GM11168 (cell line): ENCODE results near the gene FAM193A.
"Not testable (repeated sequence)": the region's sequence is repeated elsewhere in the genome, so short reads cannot be mapped to it uniquely, and the experiment has no call there.

Experiments used
- in situ Hi-C: fragments of 300-500 bp; cut with MboI; formaldehyde crosslinking; loops from one replicate; pipeline ENCODE4 v1.12.0; 2022; ENCODE audit warnings: low sequenced_read_pairs; ENCODE audit not compliant: unreplicated experiment

FAM193A gene

GRCh38 chr4:2647403-2648158 is 111.1 kb downstream of the FAM193A start:
- in situ Hi-C loops: no loop called here

GRCh38 chr4:2648159-2648814 is 111.8 kb downstream of the FAM193A start:
- in situ Hi-C loops: no loop called here

- in situ Hi-C loops: no loop called here
Measured at GRCh38 chr4:2649604-2650114, 113.2 kb downstream of the FAM193A start.

- in situ Hi-C loops: no loop called here
Measured at GRCh38 chr4:2650276-2650675, 113.8 kb downstream of the FAM193A start.

GRCh38 chr4:2651546-2651945 is 115.1 kb downstream of the FAM193A start:
- in situ Hi-C loops: no loop called here

GRCh38 chr4:2651998-2652397 is 115.6 kb downstream of the FAM193A start:
- in situ Hi-C loops: no loop called here

- in situ Hi-C loops: no loop called here
Measured at GRCh38 chr4:2652415-2653160, 116.1 kb downstream of the FAM193A start.

- in situ Hi-C loops: no loop called here
Measured at GRCh38 chr4:2660596-2661211, 124.3 kb downstream of the FAM193A start.

GRCh38 chr4:2662598-2662997 is 126.2 kb downstream of the FAM193A start:
- in situ Hi-C loops: no loop called here

GRCh38 chr4:2663275-2663674 is 126.8 kb downstream of the FAM193A start:
- in situ Hi-C loops: no loop called here

- in situ Hi-C loops: no loop called here
Measured at GRCh38 chr4:2666722-2667247, 130.3 kb downstream of the FAM193A start.

- in situ Hi-C loops: no loop called here
Measured at GRCh38 chr4:2667428-2667827, 131.0 kb downstream of the FAM193A start.

GRCh38 chr4:2671267-2671895 is 134.9 kb downstream of the FAM193A start:
- in situ Hi-C loops: no loop called here

GRCh38 chr4:2672082-2672481 is 135.6 kb downstream of the FAM193A start:
- in situ Hi-C loops: no loop called here

- in situ Hi-C loops: no loop called here
Measured at GRCh38 chr4:2672700-2673099, 136.3 kb downstream of the FAM193A start.

GRCh38 chr4:2673157-2673556 is 136.7 kb downstream of the FAM193A start:
- in situ Hi-C loops: no loop called here

GRCh38 chr4:2679762-2680161 is 143.3 kb downstream of the FAM193A start:
- in situ Hi-C loops: not testable (repeated sequence)

- in situ Hi-C loops: no loop called here
Measured at GRCh38 chr4:2684486-2684885, 148.0 kb downstream of the FAM193A start.

- in situ Hi-C loops: no loop called here
Measured at GRCh38 chr4:2685541-2685940, 149.1 kb downstream of the FAM193A start.
